ENCODE results near the gene FRS2.
"Not testable (repeated sequence)": the region's sequence is repeated elsewhere in the genome, so short reads cannot be mapped to it uniquely, and the experiment has no call there.

Gene FRS2

GRCh38 chr12:69602954-69603353 lies 132.8 kb downstream of the FRS2 start:
- ChIA-PET POLR2A (no interaction called here), CTCF (no interaction called here)
- DNase-seq (ENCODE audit: extremely low spot score): no peak
- TF ChIP-seq, protein P1, sequence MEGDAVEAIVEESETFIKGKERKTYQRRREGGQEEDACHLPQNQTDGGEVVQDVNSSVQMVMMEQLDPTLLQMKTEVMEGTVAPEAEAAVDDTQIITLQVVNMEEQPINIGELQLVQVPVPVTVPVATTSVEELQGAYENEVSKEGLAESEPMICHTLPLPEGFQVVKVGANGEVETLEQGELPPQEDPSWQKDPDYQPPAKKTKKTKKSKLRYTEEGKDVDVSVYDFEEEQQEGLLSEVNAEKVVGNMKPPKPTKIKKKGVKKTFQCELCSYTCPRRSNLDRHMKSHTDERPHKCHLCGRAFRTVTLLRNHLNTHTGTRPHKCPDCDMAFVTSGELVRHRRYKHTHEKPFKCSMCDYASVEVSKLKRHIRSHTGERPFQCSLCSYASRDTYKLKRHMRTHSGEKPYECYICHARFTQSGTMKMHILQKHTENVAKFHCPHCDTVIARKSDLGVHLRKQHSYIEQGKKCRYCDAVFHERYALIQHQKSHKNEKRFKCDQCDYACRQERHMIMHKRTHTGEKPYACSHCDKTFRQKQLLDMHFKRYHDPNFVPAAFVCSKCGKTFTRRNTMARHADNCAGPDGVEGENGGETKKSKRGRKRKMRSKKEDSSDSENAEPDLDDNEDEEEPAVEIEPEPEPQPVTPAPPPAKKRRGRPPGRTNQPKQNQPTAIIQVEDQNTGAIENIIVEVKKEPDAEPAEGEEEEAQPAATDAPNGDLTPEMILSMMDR (IDR thresholded peaks at IDR 0.05; ENCODE audit: control extremely low read depth, extremely low read depth, low read depth, missing control alignments): no peak

DNA sequence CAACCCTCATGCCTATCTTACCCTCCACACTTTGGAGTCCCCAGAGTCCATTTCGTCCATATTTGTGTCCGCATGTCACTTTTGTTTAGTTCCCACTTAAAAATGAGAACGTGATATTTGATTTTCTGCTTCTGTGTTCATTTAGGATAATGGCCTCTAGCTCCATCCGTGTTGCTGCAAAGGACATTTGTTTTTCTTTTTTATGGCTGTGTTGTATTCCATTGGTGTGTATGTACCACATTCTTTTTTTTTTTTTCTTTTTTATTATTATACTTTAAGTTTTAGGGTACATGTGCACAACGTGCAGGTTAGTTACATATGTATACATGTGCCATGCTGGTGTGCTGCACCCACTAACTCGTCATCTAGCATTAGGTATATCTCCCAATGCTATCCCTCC lies 133.4 kb downstream of the FRS2 start:
- POLR2A ChIA-PET, CTCF ChIA-PET: not testable (repeated sequence)

DNA sequence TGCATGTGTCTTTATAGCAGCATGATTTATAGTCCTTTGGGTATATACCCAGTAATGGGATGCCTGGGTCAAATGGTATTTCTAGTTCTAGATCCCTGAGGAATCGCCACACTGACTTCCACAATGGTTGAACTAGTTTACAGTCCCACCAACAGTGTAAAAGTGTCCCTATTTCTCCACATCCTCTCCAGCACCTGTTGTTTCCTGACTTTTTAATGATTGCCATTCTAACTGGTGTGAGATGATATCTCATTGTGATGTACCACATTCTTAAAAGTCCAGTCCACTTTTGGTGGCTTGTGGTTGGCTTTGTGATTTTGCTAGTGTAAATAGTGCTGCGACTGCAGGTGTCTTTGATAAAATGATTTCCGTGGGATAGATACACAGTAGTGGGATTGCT lies 134.1 kb downstream of the FRS2 start:
- CTCF ChIA-PET; POLR2A ChIA-PET; DNase-seq (ENCODE audit: extremely low spot score): not testable (repeated sequence)

More for the DNA sequence above, 133.4 kb downstream of the FRS2 start:
- not testable (repeated sequence) for DNase-seq (ENCODE audit: extremely low spot score)

GRCh38 chr12:69608114-69608513 lies 137.9 kb downstream of the FRS2 start:
- no peak for DNase-seq (ENCODE audit: extremely low spot score)
- CTCF ChIA-PET: interaction anchor here (1.0 to 2.3 kb wide), 3 partner anchors 8 to 10 kb away, joined by 3 to 7 read pairs (median 4); no protein-coding TSS in a partner anchor
- POLR2A ChIA-PET: no interaction called here
- TF ChIP-seq, protein P1 (IDR thresholded peaks at IDR 0.05; ENCODE audit: control extremely low read depth, extremely low read depth, low read depth, missing control alignments): no peak

DNA sequence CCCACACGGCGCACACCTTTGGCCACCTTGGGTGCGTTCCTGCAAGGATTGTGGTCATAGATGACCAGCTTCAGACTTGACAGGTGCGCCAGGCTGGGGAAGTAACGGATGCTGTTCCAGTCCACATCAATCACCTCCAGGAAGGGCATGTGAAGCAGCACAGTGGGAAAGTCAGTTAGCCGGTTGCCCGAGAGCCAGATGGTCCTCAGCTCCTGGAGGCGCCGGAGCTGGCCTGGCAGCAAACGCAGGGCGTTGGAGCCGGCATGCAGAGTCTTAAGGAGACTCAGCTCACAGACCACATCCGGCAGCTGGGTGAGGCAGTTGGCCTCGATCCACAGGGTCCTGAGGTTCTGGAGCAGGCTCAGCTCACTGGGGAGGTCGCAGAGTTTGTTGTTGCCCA lies 139.9 kb downstream of the FRS2 start:
- TF ChIP-seq, protein P1 (IDR thresholded peaks at IDR 0.05; ENCODE audit: control extremely low read depth, extremely low read depth, low read depth, missing control alignments): no peak
- ChIA-PET POLR2A (no interaction called here), CTCF (interaction anchor here (1.1 to 2.3 kb wide), 9 partner anchors 9 to 253 kb away, joined by 3 to 7 read pairs (median 4); no protein-coding TSS in a partner anchor)
- DNase-seq (ENCODE audit: extremely low spot score): no peak

GRCh38 chr12:69610729-69611128 lies 140.5 kb downstream of the FRS2 start, which contains the start of gene LRRC10:
TSS of gene LRRC10 (minus strand) at chr12:69610907. CDS start at chr12:69610838, 69 bp downstream.
- CTCF ChIA-PET: interaction anchor here (0.9 to 1.6 kb wide), 4 partner anchors 9 to 254 kb away, joined by 3 to 6 read pairs (median 4); no protein-coding TSS in a partner anchor
- TF ChIP-seq, protein P1 (IDR thresholded peaks at IDR 0.05; ENCODE audit: control extremely low read depth, extremely low read depth, low read depth, missing control alignments): no peak
- POLR2A ChIA-PET: interaction anchor here (0.5 kb wide), 1 partner anchor 145 kb away, joined by 5 read pairs; no protein-coding TSS in a partner anchor

DNA sequence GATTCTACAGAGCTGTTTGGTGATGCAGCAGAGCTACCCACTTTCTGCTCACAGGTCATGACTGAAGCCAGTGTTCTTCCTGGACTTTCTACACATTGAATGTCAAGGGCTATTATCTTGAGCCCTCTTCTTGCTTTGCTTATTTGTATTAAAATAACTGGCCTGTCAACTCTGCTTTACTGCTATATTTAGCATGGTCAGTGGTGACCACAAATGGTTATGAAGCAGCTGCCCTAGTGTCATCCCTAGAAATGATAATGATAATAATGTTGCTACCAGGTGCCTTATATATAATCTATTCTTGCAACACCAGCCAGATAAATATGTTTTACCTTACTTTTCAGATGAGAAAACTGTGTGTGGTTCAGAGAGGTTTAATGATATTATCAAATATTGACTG lies 143.2 kb downstream of the FRS2 start:
- no peak for DNase-seq (ENCODE audit: extremely low spot score)
- CTCF ChIA-PET: no interaction called here
- TF ChIP-seq, protein P1 (IDR thresholded peaks at IDR 0.05; ENCODE audit: control extremely low read depth, extremely low read depth, low read depth, missing control alignments): no peak
- POLR2A ChIA-PET: no interaction called here

More at GRCh38 chr12:69610729-69611128, 140.5 kb downstream of the FRS2 start, which contains the start of gene LRRC10:
- no peak for DNase-seq (ENCODE audit: extremely low spot score)

GRCh38 chr12:69616025-69616424 lies 145.8 kb downstream of the FRS2 start:
- CTCF ChIA-PET: interaction anchor here (1.2 to 5.5 kb wide), 2 partner anchors 12 to 23 kb away, joined by 3 to 24 read pairs; no protein-coding TSS in a partner anchor
- DNase-seq (ENCODE audit: extremely low spot score): no peak

More at GRCh38 chr12:69616025-69616424, 145.8 kb downstream of the FRS2 start:
- POLR2A ChIA-PET: no interaction called here
- TF ChIP-seq, protein P1 (IDR thresholded peaks at IDR 0.05; ENCODE audit: control extremely low read depth, extremely low read depth, low read depth, missing control alignments): no peak

Data from GM10248 (cell line).